IPS-18a (cell line): ENCODE data around the gene C6orf141.
"Not testable (repeated sequence)": the region's sequence is repeated elsewhere in the genome, so short reads cannot be mapped to it uniquely, and the experiment has no call there.

Experiments used
- H3K27ac ChIP-seq: one replicate; pipeline ENCODE4 v1.5.1; 2013; ENCODE audit warnings: low read length
- H3K27me3 ChIP-seq: one replicate; pipeline ENCODE4 v1.6.1; 2013; ENCODE audit warnings: mild to moderate bottlenecking, low read length; ENCODE audit not compliant: control insufficient read depth, insufficient read depth
- H3K36me3 ChIP-seq: one replicate; pipeline ENCODE4 v1.6.1; 2013; ENCODE audit warnings: low read depth, low read length; ENCODE audit not compliant: control insufficient read depth
- H3K4me1 ChIP-seq: one replicate; pipeline ENCODE4 v1.6.1; 2013; ENCODE audit warnings: low read depth, low read length; ENCODE audit not compliant: control insufficient read depth
- H3K4me3 ChIP-seq: one replicate; pipeline ENCODE4 v1.5.1; 2013; ENCODE audit warnings: low read length
- H3K9ac ChIP-seq: one replicate; pipeline ENCODE4 v1.6.1; 2013; ENCODE audit warnings: mild to moderate bottlenecking, low read length, moderate library complexity
- H3K9me3 ChIP-seq: one replicate; pipeline ENCODE4 v1.6.1; 2013; ENCODE audit warnings: low read depth, low read length; ENCODE audit not compliant: control insufficient read depth

Gene C6orf141

GRCh38 chr6:49556429-49556837 lies 6.0 kb downstream of the C6orf141 start:
- Histone ChIP-seq H3K9me3 (no peaks in the 10 kb centered on the region), H3K27ac (no peak overlapping the region), H3K4me1 (peaks cover 20% of the 10 kb centered on the region), H3K4me3 (no peak overlapping the region), H3K9ac (no peak overlapping the region), H3K27me3 (peaks cover 18% of the 10 kb centered on the region), H3K36me3 (peaks cover 13% of the 10 kb centered on the region)

GRCh38 chr6:49557177-49557576 lies 6.7 kb downstream of the C6orf141 start:
- H3K27me3 ChIP-seq: peaks cover 18% of the 10 kb centered on the region
- no peak overlapping the region for H3K27ac ChIP-seq
- no peaks in the 10 kb centered on the region for H3K9me3 ChIP-seq
- H3K36me3 ChIP-seq: peaks cover 13% of the 10 kb centered on the region
- H3K4me1 ChIP-seq: peaks cover 19% of the 10 kb centered on the region
- H3K9ac ChIP-seq: no peak overlapping the region
- H3K4me3 ChIP-seq: no peak overlapping the region

GRCh38 chr6:49558238-49558637 lies 7.8 kb downstream of the C6orf141 start:
- H3K36me3 ChIP-seq: peaks cover 13% of the 10 kb centered on the region
- H3K27me3 ChIP-seq: peaks cover 18% of the 10 kb centered on the region
- H3K4me3 ChIP-seq: no peak overlapping the region
- H3K9ac ChIP-seq: no peak overlapping the region
- peaks cover 12% of the 10 kb centered on the region for H3K4me1 ChIP-seq
- no peaks in the 10 kb centered on the region for H3K9me3 ChIP-seq
- no peak overlapping the region for H3K27ac ChIP-seq

- Histone ChIP-seq H3K27me3 (no peaks in the 10 kb centered on the region), H3K4me3 (no peak overlapping the region), H3K4me1 (no peaks in the 10 kb centered on the region), H3K9me3 (no peaks in the 10 kb centered on the region), H3K27ac (no peak overlapping the region), H3K36me3 (no peaks in the 10 kb centered on the region), H3K9ac (no peak overlapping the region)
These were observed 12.8 kb downstream of the C6orf141 start for GRCh38 chr6:49563006-49563886.

- Histone ChIP-seq H3K9ac (no peak overlapping the region), H3K4me3 (no peak overlapping the region), H3K27me3 (no peaks in the 10 kb centered on the region), H3K36me3 (no peaks in the 10 kb centered on the region), H3K4me1 (no peaks in the 10 kb centered on the region), H3K9me3 (no peaks in the 10 kb centered on the region), H3K27ac (no peak overlapping the region)
These were observed 14.1 kb downstream of the C6orf141 start for GRCh38 chr6:49564552-49564951.

- no peak overlapping the region for H3K4me3 ChIP-seq
- H3K36me3 ChIP-seq: no peaks in the 10 kb centered on the region
- no peak overlapping the region for H3K9ac ChIP-seq
- no peak overlapping the region for H3K27ac ChIP-seq
- no peaks in the 10 kb centered on the region for H3K9me3 ChIP-seq
- H3K4me1 ChIP-seq: no peaks in the 10 kb centered on the region
- no peaks in the 10 kb centered on the region for H3K27me3 ChIP-seq
These were observed 14.8 kb downstream of the C6orf141 start for GRCh38 chr6:49565261-49565660.

- Histone ChIP-seq H3K9me3 (no peaks in the 10 kb centered on the region), H3K4me3 (no peak overlapping the region), H3K27ac (no peak overlapping the region), H3K4me1 (no peaks in the 10 kb centered on the region), H3K36me3 (no peaks in the 10 kb centered on the region), H3K9ac (no peak overlapping the region), H3K27me3 (no peaks in the 10 kb centered on the region)
These were observed 15.4 kb downstream of the C6orf141 start for GRCh38 chr6:49565855-49566254.

GRCh38 chr6:49570474-49571079 lies 20.1 kb downstream of the C6orf141 start:
- Histone ChIP-seq H3K36me3 (no peaks in the 10 kb centered on the region), H3K9ac (no peak overlapping the region), H3K4me3 (no peak overlapping the region), H3K27ac (no peak overlapping the region), H3K27me3 (no peaks in the 10 kb centered on the region), H3K4me1 (no peaks in the 10 kb centered on the region), H3K9me3 (no peaks in the 10 kb centered on the region)

GRCh38 chr6:49576618-49577017 lies 26.1 kb downstream of the C6orf141 start:
- Histone ChIP-seq H3K9me3 (no peaks in the 10 kb centered on the region), H3K36me3 (no peaks in the 10 kb centered on the region), H3K27ac (no peak overlapping the region), H3K9ac (no peak overlapping the region), H3K4me3 (no peak overlapping the region), H3K4me1 (no peaks in the 10 kb centered on the region), H3K27me3 (no peaks in the 10 kb centered on the region)

- Histone ChIP-seq H3K4me1 (no peaks in the 10 kb centered on the region), H3K9me3 (no peaks in the 10 kb centered on the region), H3K36me3 (no peaks in the 10 kb centered on the region), H3K4me3 (no peak overlapping the region), H3K9ac (no peak overlapping the region), H3K27me3 (no peaks in the 10 kb centered on the region), H3K27ac (no peak overlapping the region)
These were observed 29.2 kb downstream of the C6orf141 start for GRCh38 chr6:49579649-49580048.

GRCh38 chr6:49582529-49582928 lies 32.1 kb downstream of the C6orf141 start:
- Histone ChIP-seq H3K27ac (no peak overlapping the region), H3K36me3 (no peaks in the 10 kb centered on the region), H3K4me3 (no peak overlapping the region), H3K4me1 (no peaks in the 10 kb centered on the region), H3K9ac (no peak overlapping the region), H3K27me3 (no peaks in the 10 kb centered on the region), H3K9me3 (no peaks in the 10 kb centered on the region)

- not testable (repeated sequence) for H3K9ac ChIP-seq, H3K4me1 ChIP-seq, H3K4me3 ChIP-seq, H3K27ac ChIP-seq, H3K9me3 ChIP-seq, H3K36me3 ChIP-seq, H3K27me3 ChIP-seq
These were observed 36.8 kb downstream of the C6orf141 start for GRCh38 chr6:49587262-49587661.
